GM12878 (cell line): Measurements from ENCODE around the gene CRYBA2. TPM values are rescaled to one million over a fixed set of nuclear protein-coding genes. Genes with fewer than 3 reads are reported as not detected.

ENCODE experiments used
- ATAC-seq: fragments of 200-7000 bp; cut with Tn5 transposase; 3 replicates; pipeline ENCODE4 v1.9.1; 2020; ENCODE audit warnings: mild to moderate bottlenecking, moderate library complexity
- BruUV-seq: library from RNA; stranded (reverse); fragments of 400-500 nt; replicated peaks from 2 replicates; lab custom pipeline; 2021; lab: Mats Ljungman, UMichigan
- CTCF ChIA-PET: fragments of 300-600 bp; sonication (Branson Sonifier 250); formaldehyde crosslinking; extraction: SDS; loops from one replicate; lab custom pipeline; 2021; ENCODE audit warnings: inconsistent platforms; lab: Yijun Ruan, JAX
- POLR2A ChIA-PET: fragments of 350-600 bp; formaldehyde crosslinking; extraction: SDS; loops from one replicate; lab custom pipeline; 2021; ENCODE audit warnings: inconsistent platforms; lab: Charles Lee
- RAD21 ChIA-PET: fragments of 300-600 bp; sonication (Branson Sonifier 250); formaldehyde crosslinking; loops from one replicate; lab custom pipeline; 2023; ENCODE audit warnings: antibody characterized with exemption; ENCODE audit not compliant: unreplicated experiment; lab: Charles Lee
- SMC1A ChIA-PET: fragments of 300-600 bp; sonication (Branson Sonifier 250); formaldehyde crosslinking; loops from one replicate; lab custom pipeline; 2023; ENCODE audit not compliant: unreplicated experiment, uncharacterized antibody; lab: Charles Lee
- DNase-seq: peaks from one replicate; pipeline ENCODE4 v3.0.0-alpha.2; 2011; ENCODE audit warnings: low read depth, low spot score
- FAIRE-seq: peaks from 3 replicates; lab custom pipeline; 2011; peaks lifted over from hg19 to GRCh38; lab: Jason Lieb, UNC
- H2AFZ ChIP-seq: 2 replicates; pipeline ENCODE4 v1.6.0; 2011; ENCODE audit warnings: low read depth, low read length, control low read depth; ENCODE audit not compliant: control insufficient read depth
- H3K27ac ChIP-seq: 2 replicates; pipeline ENCODE4 v1.5.1; 2011; ENCODE audit warnings: control low read depth; ENCODE audit not compliant: control insufficient read depth, insufficient read depth
- H3K27me3 ChIP-seq, 2 experiments: replicated peaks in 1 of 2; 2 replicates each; pipeline versions ENCODE4 v1.6.0 to v1.6.1; 2011; ENCODE audit warnings: low read length in 1 of 2; ENCODE audit not compliant: control insufficient read depth in 2 of 2, insufficient read depth in 2 of 2
- H3K36me3 ChIP-seq, 2 experiments: 2 replicates each; pipeline ENCODE4 v1.5.1; 2011; ENCODE audit warnings: low read length in 1 of 2; ENCODE audit not compliant: control insufficient read depth in 2 of 2, insufficient read depth in 2 of 2
- H3K4me1 ChIP-seq: 2 replicates; pipeline ENCODE4 v1.6.1; 2011; ENCODE audit warnings: mild to moderate bottlenecking, low read length, moderate library complexity, mixed read lengths; ENCODE audit not compliant: control insufficient read depth, insufficient read depth
- H3K4me2 ChIP-seq: 2 replicates; pipeline ENCODE4 v1.6.0; 2011; ENCODE audit warnings: control low read depth; ENCODE audit not compliant: control insufficient read depth, insufficient read depth
- H3K4me3 ChIP-seq: fragments of 200-600 bp; sonication (generic); 2 replicates; pipeline ENCODE4 v1.5.1; 2016
- H3K79me2 ChIP-seq: 2 replicates; pipeline ENCODE4 v1.6.0; 2011; ENCODE audit warnings: low read length; ENCODE audit not compliant: control insufficient read depth, insufficient read depth
- H3K9ac ChIP-seq: 2 replicates; pipeline ENCODE4 v1.8.0; 2011; ENCODE audit warnings: low read length, control low read depth, mixed read lengths; ENCODE audit not compliant: control insufficient read depth, insufficient read depth
- H3K9me3 ChIP-seq: replicated peaks from 3 replicates; pipeline ENCODE4 v1.5.1; 2011; ENCODE audit warnings: mild to moderate bottlenecking, low read length; ENCODE audit not compliant: control insufficient read depth, insufficient read depth
- H4K20me1 ChIP-seq: 2 replicates; pipeline ENCODE4 v1.6.0; 2011; ENCODE audit not compliant: control insufficient read depth, insufficient read depth
- ATF2 ChIP-seq: IDR thresholded peaks from 2 replicates; pipeline ENCODE4 v1.6.1; 2012; ENCODE audit warnings: low read length, inconsistent platforms
- BACH1 ChIP-seq: fragments of 450-650 bp; IDR thresholded peaks from 2 replicates; pipeline ENCODE4 v1.6.1; 2017; ENCODE audit warnings: mild to moderate bottlenecking, borderline replicate concordance
- BCLAF1 ChIP-seq: fragments of 450-650 bp; IDR thresholded peaks from 2 replicates; pipeline ENCODE4 v1.6.1; 2017; ENCODE audit warnings: antibody characterized with exemption, mild to moderate bottlenecking, moderate library complexity
- CBX5 ChIP-seq: sonication (generic); IDR thresholded peaks from 2 replicates; pipeline ENCODE4 v1.6.1; 2016; ENCODE audit warnings: low read depth, moderate library complexity, mild to moderate bottlenecking, inconsistent platforms
- FOXK2 ChIP-seq: fragments of 450-650 bp; IDR thresholded peaks from 2 replicates; pipeline ENCODE4 v1.6.1; 2017; ENCODE audit warnings: mild to moderate bottlenecking, moderate library complexity
- NBN ChIP-seq: fragments of 450-650 bp; IDR thresholded peaks from 2 replicates; pipeline ENCODE4 v1.6.1; 2016
- SP1 ChIP-seq: IDR thresholded peaks from one replicate; pipeline ENCODE4 v1.6.1; 2011; ENCODE audit warnings: low read depth, low read length
- WGBS: methylation state at CpG from one replicate; pipeline ENCODE4 v1.1.6; 2016; ENCODE audit warnings: low lambda C conversion rate; ENCODE audit not compliant: insufficient replicate concordance, insufficient coverage; ENCODE audit errors: missing lambda C conversion rate; 5-methylcytosine and 5-hydroxymethylcytosine counted together
- in situ Hi-C: fragments of 300-500 bp; cut with MboI; formaldehyde crosslinking; loops from 9 replicates; pipeline ENCODE4 v1.14.3; 2018; ENCODE audit warnings: mixed read lengths
- intact Hi-C: fragments of 100-400 bp; cut with micrococcal nuclease; formaldehyde crosslinking; loops from one replicate; pipeline ENCODE4 v1.14.2; 2022; ENCODE audit not compliant: unreplicated experiment
- polyA plus RNA-seq, 11 experiments: library from polyadenylated mRNA; depleted of rRNA in 4 of 11; unstranded in 6 of 11; stranded (reverse) in 5 of 11; fragments of >200 nt; fragmentation: Nextera tagmentation in 4 of 11; fragmentation: Illumina TruSeq in 1 of 11; extraction: Ambion mirVana in 4 of 11; extraction: Trizol in 1 of 11; gene quantifications; 1 replicate in 1 of 11; 2 replicates in 10 of 11; pipeline versions ENCODE4 v1.2.1 to v1.2.3, GENCODE V29; 2011 to 2016; ENCODE audit warnings: inconsistent platforms in 2 of 11, missing spikeins in 2 of 11, low read depth in 1 of 11
- total RNA-seq, 4 experiments: library from RNA; depleted of rRNA in 3 of 4; stranded (reverse); fragments of >200 nt in 3 of 4; fragmentation: Illumina TruSeq in 1 of 4; extraction: Trizol in 1 of 4; gene quantifications; 2 replicates each; pipeline versions ENCODE4 v1.2.1 to v1.2.3, GENCODE V29; 2013 to 2021

Gene CRYBA2
- total and polyA plus RNA-seq, 10 of the 15 experiments (the other 5 are each of a cell fraction or from before 2014, with no cell fraction given) = not detected

- ChIA-PET CTCF (interaction anchor here (0.7 kb wide), 1 partner anchor 1628 kb away, joined by 3 read pairs; no protein-coding TSS in a partner anchor), POLR2A (no interaction called here), SMC1A (no interaction called here), RAD21 (no interaction called here)
- Histone ChIP-seq H3K9ac (no peak overlapping the region), H3K4me2 (no peak overlapping the region), H3K4me3 (no peak overlapping the region), H2AFZ (no peak overlapping the region), H4K20me1 (no peaks in the 10 kb centered on the region), H3K79me2 (no peaks in the 10 kb centered on the region), H3K9me3 (no peaks in the 10 kb centered on the region), H3K36me3 (no peaks in the 10 kb centered on the region), H3K27me3 (peaks cover 15 to 23% of the 10 kb centered on the region in 2 experiments), H3K27ac (no peak overlapping the region), H3K4me1 (no peaks in the 10 kb centered on the region)
- FAIRE-seq (no peak), DNase-seq (no peak), ATAC-seq (no peak)
- WGBS = 17% methylated on average over 9 of the region's 10 CpGs
- no TSS peak for BruUV-seq
- intact Hi-C loops (no loop called here), in situ Hi-C loops (no loop called here)
- TF ChIP-seq BCLAF1 = no peak
- TF ChIP-seq FOXK2 = no peak
- no peak for TF ChIP-seq NBN
- TF ChIP-seq BACH1 = no peak
- TF ChIP-seq SP1 = no peak
- TF ChIP-seq CBX5 = no peak
- no peak for TF ChIP-seq ATF2
- TF ChIP-seq, all 136 proteins: peak for 0
Observed at GRCh38 chr2:218999021-218999880, 6.0 kb upstream of the CRYBA2 start.
